ENCODE data around the gene GPR75.
"Not testable (repeated sequence)": the region's sequence is repeated elsewhere in the genome, so short reads cannot be mapped to it uniquely, and the experiment has no call there.

Gene GPR75

DNA sequence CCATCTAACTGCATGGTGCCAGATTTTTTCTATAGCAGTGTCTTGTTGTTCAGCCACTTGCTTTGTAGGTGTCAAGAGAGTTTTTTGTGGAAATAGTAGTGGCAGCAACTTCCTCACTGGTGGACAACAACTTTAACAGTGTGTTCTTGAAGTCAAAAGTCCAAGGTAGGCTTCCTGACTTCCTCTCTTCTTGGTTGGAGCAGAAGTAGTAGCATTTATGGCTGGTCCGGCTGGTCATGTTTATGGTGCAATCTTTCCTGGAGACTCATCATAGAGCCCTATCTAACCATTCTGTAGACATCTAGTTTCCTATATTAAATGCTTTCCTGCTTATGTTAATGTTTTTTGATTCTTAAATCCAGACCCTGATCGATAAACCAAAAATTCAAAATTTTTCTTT is 11.7 kb downstream of the GPR75 start:
- Mint-ChIP-seq H3K4me1 (no peaks in the 10 kb centered on the region), H3K27ac (no peak overlapping the region), H3K36me3 (ENCODE audit: low read depth) (peaks cover 17% of the 10 kb centered on the region), H3K9me3 (peaks cover 2% of the 10 kb centered on the region), H3K4me3 (no peak overlapping the region), H3K27me3 (ENCODE audit: low read depth) (no peaks in the 10 kb centered on the region)
- TF ChIP-seq, protein P1, sequence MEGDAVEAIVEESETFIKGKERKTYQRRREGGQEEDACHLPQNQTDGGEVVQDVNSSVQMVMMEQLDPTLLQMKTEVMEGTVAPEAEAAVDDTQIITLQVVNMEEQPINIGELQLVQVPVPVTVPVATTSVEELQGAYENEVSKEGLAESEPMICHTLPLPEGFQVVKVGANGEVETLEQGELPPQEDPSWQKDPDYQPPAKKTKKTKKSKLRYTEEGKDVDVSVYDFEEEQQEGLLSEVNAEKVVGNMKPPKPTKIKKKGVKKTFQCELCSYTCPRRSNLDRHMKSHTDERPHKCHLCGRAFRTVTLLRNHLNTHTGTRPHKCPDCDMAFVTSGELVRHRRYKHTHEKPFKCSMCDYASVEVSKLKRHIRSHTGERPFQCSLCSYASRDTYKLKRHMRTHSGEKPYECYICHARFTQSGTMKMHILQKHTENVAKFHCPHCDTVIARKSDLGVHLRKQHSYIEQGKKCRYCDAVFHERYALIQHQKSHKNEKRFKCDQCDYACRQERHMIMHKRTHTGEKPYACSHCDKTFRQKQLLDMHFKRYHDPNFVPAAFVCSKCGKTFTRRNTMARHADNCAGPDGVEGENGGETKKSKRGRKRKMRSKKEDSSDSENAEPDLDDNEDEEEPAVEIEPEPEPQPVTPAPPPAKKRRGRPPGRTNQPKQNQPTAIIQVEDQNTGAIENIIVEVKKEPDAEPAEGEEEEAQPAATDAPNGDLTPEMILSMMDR (IDR thresholded peaks at IDR 0.05; ENCODE audit: unreplicated experiment in 3 of 3): no peak

DNA sequence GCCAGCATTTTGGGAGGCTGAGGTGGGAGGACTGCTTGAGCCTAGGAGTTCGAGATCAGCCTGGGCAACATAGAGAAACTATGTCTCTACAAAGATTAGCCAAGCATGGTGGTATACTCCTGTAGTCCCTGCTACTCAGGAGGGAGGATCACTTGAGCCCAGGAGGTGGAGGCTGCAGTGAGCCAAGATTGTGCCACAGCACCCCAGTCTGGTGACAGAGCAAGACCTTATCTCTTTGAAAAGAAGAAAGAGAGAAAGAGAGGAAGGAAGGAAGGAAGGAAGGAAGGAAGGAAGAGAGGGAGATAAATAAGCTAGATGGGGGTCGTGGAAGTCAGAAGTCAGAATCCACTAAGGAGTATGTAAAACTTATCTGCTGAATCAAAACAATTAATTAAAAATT is 16.2 kb downstream of the GPR75 start:
- Mint-ChIP-seq H3K36me3 (ENCODE audit: low read depth) (peaks cover 15% of the 10 kb centered on the region), H3K27ac (no peak overlapping the region), H3K27me3 (ENCODE audit: low read depth) (no peaks in the 10 kb centered on the region), H3K4me1 (no peaks in the 10 kb centered on the region), H3K4me3 (no peak overlapping the region), H3K9me3 (peaks cover 2% of the 10 kb centered on the region)
- TF ChIP-seq, protein P1 (IDR thresholded peaks at IDR 0.05; ENCODE audit: unreplicated experiment in 3 of 3): no peak

DNA sequence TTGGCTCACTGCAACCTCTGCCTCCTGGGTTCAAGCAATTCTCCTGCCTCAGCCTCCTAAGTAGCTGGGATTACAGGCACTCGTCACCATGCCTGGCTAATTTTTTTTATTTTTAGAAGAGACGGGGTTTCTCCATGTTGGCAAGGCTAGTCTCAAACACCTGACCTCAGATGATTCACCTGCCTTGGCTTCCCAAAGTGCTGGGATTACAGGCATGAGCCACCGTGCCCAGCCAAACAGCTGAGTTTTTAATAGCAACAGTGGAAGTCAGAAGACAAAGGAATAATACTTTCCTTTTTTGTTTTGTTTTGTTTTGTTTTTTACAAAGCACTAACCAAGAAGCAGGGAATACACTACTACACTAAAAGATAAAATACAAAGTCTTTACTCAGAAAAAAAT is 16.9 kb downstream of the GPR75 start:
- Mint-ChIP-seq H3K27ac (no peak overlapping the region), H3K9me3 (peaks cover 2% of the 10 kb centered on the region), H3K4me1 (no peaks in the 10 kb centered on the region), H3K4me3 (no peak overlapping the region), H3K27me3 (ENCODE audit: low read depth) (no peaks in the 10 kb centered on the region), H3K36me3 (ENCODE audit: low read depth) (peaks cover 9% of the 10 kb centered on the region)
- TF ChIP-seq, protein P1 (IDR thresholded peaks at IDR 0.05; ENCODE audit: unreplicated experiment in 3 of 3): no peak

DNA sequence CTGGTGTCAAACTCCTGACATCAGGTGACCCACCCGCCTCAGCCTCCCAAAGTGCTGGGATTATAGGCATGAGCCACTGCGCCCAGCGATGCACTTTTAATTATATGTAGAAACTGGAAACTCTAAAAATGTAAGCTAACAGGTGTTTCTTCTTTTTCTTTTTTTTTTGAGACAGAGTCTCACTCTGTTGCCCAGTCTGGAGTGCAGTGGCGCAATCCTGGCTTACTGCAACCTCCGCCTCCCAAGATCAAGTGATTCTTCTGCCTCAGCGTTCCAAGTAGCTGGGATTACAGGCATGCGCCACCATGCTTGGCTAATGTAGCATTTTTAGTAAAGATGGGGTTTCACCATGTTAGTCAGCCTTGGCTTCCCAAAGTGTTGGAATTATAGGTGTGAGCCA is 18.1 kb downstream of the GPR75 start:
- H3K9me3 Mint-ChIP-seq, H3K4me1 Mint-ChIP-seq, H3K4me3 Mint-ChIP-seq: not testable (repeated sequence)

DNA sequence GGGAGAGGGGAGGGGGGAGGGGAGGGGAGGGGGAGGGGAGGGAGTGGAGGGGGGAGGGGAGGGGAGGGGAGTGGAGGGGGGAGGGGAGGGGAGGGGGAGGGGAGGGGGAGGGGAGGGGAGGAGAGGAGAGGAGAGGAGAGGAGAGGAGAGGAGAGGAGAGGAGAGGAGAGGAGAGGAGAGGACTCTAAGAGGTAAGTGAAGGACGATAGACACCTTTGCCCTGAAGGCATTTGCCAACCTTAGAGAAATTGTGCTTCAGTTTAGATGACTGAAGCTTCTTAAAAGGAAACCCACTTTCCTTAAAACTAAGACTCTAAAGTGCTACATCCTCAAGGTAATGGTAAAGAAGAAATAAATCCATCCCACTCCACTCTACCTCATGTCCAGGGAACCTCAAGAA is 19.2 kb downstream of the GPR75 start:
- no peaks in the 10 kb centered on the region for H3K27me3 Mint-ChIP-seq (ENCODE audit: low read depth)
- TF ChIP-seq, protein P1 (IDR thresholded peaks at IDR 0.05; ENCODE audit: unreplicated experiment in 3 of 3): no peak

More for the DNA sequence above, 18.1 kb downstream of the GPR75 start:
- not testable (repeated sequence) for H3K27ac Mint-ChIP-seq; H3K27me3 Mint-ChIP-seq (ENCODE audit: low read depth); H3K36me3 Mint-ChIP-seq (ENCODE audit: low read depth)

DNA sequence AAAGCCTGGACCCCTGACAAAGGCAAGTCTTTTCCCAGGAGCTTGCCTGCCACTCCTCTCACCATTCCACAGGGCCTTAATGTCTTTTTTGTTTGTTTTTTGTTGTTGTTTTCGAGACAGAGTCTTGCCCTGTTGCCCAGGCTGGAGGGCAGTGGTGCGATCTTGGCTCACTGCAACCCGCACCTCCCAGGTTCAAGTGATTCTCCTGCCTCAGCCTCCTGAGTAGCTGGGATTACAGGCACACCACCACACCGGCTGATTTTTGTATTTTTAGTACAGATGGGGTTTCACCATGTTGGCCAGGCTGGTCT is 29.8 kb downstream of the GPR75 start:
- peaks cover 25% of the 10 kb centered on the region for H3K36me3 Mint-ChIP-seq (ENCODE audit: low read depth)
- not testable (repeated sequence) for H3K4me1 Mint-ChIP-seq; H3K9me3 Mint-ChIP-seq; H3K27ac Mint-ChIP-seq; H3K27me3 Mint-ChIP-seq (ENCODE audit: low read depth); H3K4me3 Mint-ChIP-seq

More for the DNA sequence above, 19.2 kb downstream of the GPR75 start:
- Mint-ChIP-seq H3K9me3 (peaks cover 2% of the 10 kb centered on the region), H3K4me3 (no peak overlapping the region), H3K27ac (no peak overlapping the region), H3K4me1 (no peaks in the 10 kb centered on the region), H3K36me3 (ENCODE audit: low read depth) (peaks cover 15% of the 10 kb centered on the region)

DNA sequence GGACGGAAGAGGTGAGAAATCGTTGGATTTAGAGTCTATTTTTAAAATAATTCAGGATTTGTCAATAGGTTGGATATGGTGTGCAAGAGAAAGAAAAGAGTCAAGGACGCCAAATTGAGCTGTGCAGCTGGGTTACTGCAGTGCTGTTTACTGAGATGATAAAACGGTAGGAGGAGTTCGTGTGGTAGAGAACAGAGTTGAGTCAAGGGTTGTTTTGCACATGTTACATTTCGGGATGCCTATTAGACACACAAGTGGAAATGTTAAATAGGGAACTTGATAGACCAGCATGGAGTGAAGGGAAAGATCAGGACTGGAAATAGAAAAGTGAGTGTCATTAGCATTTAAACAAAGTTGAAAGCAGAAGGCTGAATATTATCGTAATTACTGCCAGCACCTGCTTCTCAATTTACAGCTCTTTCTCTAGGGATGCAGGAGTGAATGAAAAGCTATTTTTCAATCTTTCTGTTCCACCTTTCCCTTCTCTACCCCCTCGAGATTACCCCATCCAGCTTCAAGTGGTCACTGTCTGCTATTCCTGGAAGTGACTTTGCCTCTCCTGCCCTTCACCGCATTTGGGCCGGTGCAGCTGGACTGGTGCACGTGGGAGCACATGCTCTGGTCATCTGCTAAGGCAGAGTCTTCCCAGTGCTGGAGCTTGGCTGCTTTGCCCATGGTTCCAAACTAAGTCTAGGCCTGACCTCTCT is 30.3 kb downstream of the GPR75 start:
- Mint-ChIP-seq H3K27me3 (ENCODE audit: low read depth) (no peaks in the 10 kb centered on the region), H3K27ac (no peak overlapping the region), H3K4me3 (no peak overlapping the region), H3K4me1 (peaks cover 4% of the 10 kb centered on the region), H3K9me3 (no peaks in the 10 kb centered on the region), H3K36me3 (ENCODE audit: low read depth) (peaks cover 21% of the 10 kb centered on the region)
- TF ChIP-seq, protein P1 (IDR thresholded peaks at IDR 0.05; ENCODE audit: unreplicated experiment in 3 of 3): no peak

All from nephron (organoid).